Measurements from ENCODE around the gene CD38.

- no peak for TF ChIP-seq CTCF (IDR thresholded peaks at IDR 0.05)
- TF ChIP-seq POLR2A (IDR thresholded peaks at IDR 0.05) = no peak
Measured at GRCh38 chr4:15811703-15812337, 33.7 kb downstream of the CD38 start.
